ENCODE measurements around the gene MAN1C1.

- no peak for TF ChIP-seq CTCF (IDR thresholded peaks at IDR 0.05; ENCODE audit: insufficient read depth, low read length, poor library complexity, severe bottlenecking)
- TF ChIP-seq EZH2phosphoT487 (conservative IDR thresholded peaks at IDR 0.05; ENCODE audit: low read length): no peak
Observed at GRCh38 chr1:25593861-25594260, 22.7 kb upstream of the MAN1C1 start.
